Activated CD8-positive, alpha-beta memory T cell treated with anti-CD3 and anti-CD28 coated beads for 4 hours (primary cell): ENCODE data around the gene TMEM170A.
"Not testable (repeated sequence)": the region's sequence is repeated elsewhere in the genome, so short reads cannot be mapped to it uniquely, and the experiment has no call there.

Experiments used
- DNase-seq, 2 donors: peaks; one replicate each; pipeline ENCODE4 v3.0.0-alpha.2; 2020; ENCODE audit warnings: low read depth in 2 of 2

Gene TMEM170A

GRCh38 chr16:75481475-75481874 lies 17.0 kb upstream of the TMEM170A start:
- DNase-seq = no peak

GRCh38 chr16:75479421-75479990 lies 15.0 kb upstream of the TMEM170A start:
- DNase-seq = no peak

- no peak for DNase-seq
These were observed 14.2 kb upstream of the TMEM170A start for GRCh38 chr16:75478480-75479345.

- no peak for DNase-seq
These were observed 13.4 kb upstream of the TMEM170A start for GRCh38 chr16:75477680-75478473.

GRCh38 chr16:75476817-75477216 lies 12.3 kb upstream of the TMEM170A start:
- DNase-seq = no peak

GRCh38 chr16:75475420-75475847 lies 10.9 kb upstream of the TMEM170A start:
- DNase-seq = no peak

- DNase-seq = no peak
These were observed 8.7 kb upstream of the TMEM170A start for GRCh38 chr16:75472908-75473877.

- no peak for DNase-seq
These were observed 7.5 kb upstream of the TMEM170A start for GRCh38 chr16:75471723-75472633.

GRCh38 chr16:75466760-75467159 lies 2.3 kb upstream of the TMEM170A start:
- DNase-seq = no peak

- DNase-seq = not testable (repeated sequence)
These were observed 934 bp downstream of the TMEM170A start for GRCh38 chr16:75463389-75464121.

- DNase-seq = no peak
These were observed 1.7 kb downstream of the TMEM170A start for GRCh38 chr16:75462806-75463205.

- DNase-seq = no peak
These were observed 2.9 kb downstream of the TMEM170A start for GRCh38 chr16:75461575-75461974.

- DNase-seq = no peak
These were observed 4.0 kb downstream of the TMEM170A start for GRCh38 chr16:75460446-75460845.

GRCh38 chr16:75459691-75460090 lies 4.8 kb downstream of the TMEM170A start:
- no peak for DNase-seq

GRCh38 chr16:75458439-75458838 lies 6.0 kb downstream of the TMEM170A start:
- no peak for DNase-seq

GRCh38 chr16:75458029-75458428 lies 6.5 kb downstream of the TMEM170A start:
- DNase-seq = no peak

- DNase-seq = no peak
These were observed 6.9 kb downstream of the TMEM170A start for GRCh38 chr16:75457485-75458021.

- no peak for DNase-seq
These were observed 7.5 kb downstream of the TMEM170A start for GRCh38 chr16:75456971-75457370.

GRCh38 chr16:75456486-75456885 lies 8.0 kb downstream of the TMEM170A start:
- DNase-seq = not testable (repeated sequence)
